GM12865 (cell line): ENCODE data around the gene KRT33B.
A peak's percentile ranks its signal among the peaks of the same experiment; 100 is the strongest.

ENCODE experiments used
- DNase-seq: peaks from one replicate; pipeline ENCODE4 v3.0.0; 2010; ENCODE audit warnings: low read depth
- H3K4me3 ChIP-seq: 2 replicates; pipeline ENCODE4 v1.5.1; 2011; ENCODE audit warnings: mild to moderate bottlenecking, low read depth, low read length, control low read depth
- CTCF ChIP-seq: IDR thresholded peaks from 2 replicates; pipeline ENCODE4 v1.5.1; 2011; ENCODE audit warnings: low read length, control low read depth, low read depth, inconsistent platforms; ENCODE audit not compliant: insufficient read depth; ENCODE audit errors: missing control alignments

KRT33B gene

GRCh38 chr17:41339571-41340172 lies 29.9 kb downstream of the KRT33B start:
- TF ChIP-seq CTCF = no peak
- DNase-seq = no peak
- H3K4me3 ChIP-seq = no peak overlapping the region

- H3K4me3 ChIP-seq = no peak overlapping the region
- no peak for TF ChIP-seq CTCF
- DNase-seq = peak; percentile 57
Observed at GRCh38 chr17:41338961-41339485, 30.6 kb downstream of the KRT33B start.

- no peak for TF ChIP-seq CTCF
- DNase-seq = no peak
- no peak overlapping the region for H3K4me3 ChIP-seq
Observed at GRCh38 chr17:41335747-41336146, 33.9 kb downstream of the KRT33B start.

GRCh38 chr17:41334385-41335305 lies 35.0 kb downstream of the KRT33B start:
- DNase-seq = peak; percentile 11
- no peak for TF ChIP-seq CTCF
- no peak overlapping the region for H3K4me3 ChIP-seq

GRCh38 chr17:41333836-41334235 lies 35.8 kb downstream of the KRT33B start:
- no peak for DNase-seq
- no peak overlapping the region for H3K4me3 ChIP-seq
- TF ChIP-seq CTCF = no peak

- DNase-seq = no peak
- TF ChIP-seq CTCF = no peak
- H3K4me3 ChIP-seq = no peak overlapping the region
Observed at GRCh38 chr17:41333098-41333497, 36.5 kb downstream of the KRT33B start.
